Stimulated activated naive CD8-positive, alpha-beta T cell treated with anti-CD3 and anti-CD28 coated beads, Interleukin-15, Interleukin-2, amounts not matched to agents 100 U/mL and 50 U/mL, for 24 hours (primary cell): ENCODE data around the gene CD160.
A peak's percentile ranks its signal among the peaks of the same experiment; 100 is the strongest.
"Not testable (repeated sequence)": the region's sequence is repeated elsewhere in the genome, so short reads cannot be mapped to it uniquely, and the experiment has no call there.

ENCODE experiments used
- ATAC-seq: fragments of 150-1000 bp; cut with Tn5 transposase; one replicate; pipeline ENCODE4 v1.10.0; 2021
- DNase-seq: peaks from one replicate; pipeline ENCODE4 v3.0.0; 2021

Gene CD160

GRCh38 chr1:145710291-145711027 is 8.8 kb upstream of the CD160 start:
- ATAC-seq (no peak), DNase-seq (no peak)

- no peak for ATAC-seq
- DNase-seq, result no peak
Observed at GRCh38 chr1:145711213-145711651, 8.1 kb upstream of the CD160 start.

GRCh38 chr1:145714524-145715111 is 4.7 kb upstream of the CD160 start:
- no peak for DNase-seq
- no peak for ATAC-seq

GRCh38 chr1:145716641-145717345 is 2.5 kb upstream of the CD160 start:
- DNase-seq (no peak), ATAC-seq (no peak)

GRCh38 chr1:145717833-145718232 is 1.5 kb upstream of the CD160 start:
- ATAC-seq, result no peak
- DNase-seq, result no peak

GRCh38 chr1:145718465-145718864 is 834 bp upstream of the CD160 start:
- DNase-seq, ATAC-seq: not testable (repeated sequence)

- DNase-seq, result no peak
- ATAC-seq, result no peak
Observed at GRCh38 chr1:145720556-145720877, 1.2 kb downstream of the CD160 start.

GRCh38 chr1:145720878-145721671 is 1.8 kb downstream of the CD160 start:
- DNase-seq, result peak; percentile 85
- ATAC-seq, result peak; percentile 78

- DNase-seq, ATAC-seq: not testable (repeated sequence)
Observed at GRCh38 chr1:145726193-145726592, 6.9 kb downstream of the CD160 start.

- DNase-seq (no peak), ATAC-seq (no peak)
Observed at GRCh38 chr1:145729196-145729595, 9.9 kb downstream of the CD160 start.

GRCh38 chr1:145729666-145730436 is 10.6 kb downstream of the CD160 start:
- no peak for ATAC-seq
- no peak for DNase-seq

GRCh38 chr1:145730467-145730866 is 11.2 kb downstream of the CD160 start:
- DNase-seq (no peak), ATAC-seq (no peak)

- DNase-seq (no peak), ATAC-seq (no peak)
Observed at GRCh38 chr1:145730900-145731299, 11.6 kb downstream of the CD160 start.

- ATAC-seq (no peak), DNase-seq (no peak)
Observed at GRCh38 chr1:145736191-145736590, 16.9 kb downstream of the CD160 start.

- DNase-seq, result no peak
- ATAC-seq, result no peak
Observed at GRCh38 chr1:145740269-145740668, 21.0 kb downstream of the CD160 start.

- no peak for DNase-seq
Observed at GRCh38 chr1:145747398-145748247, 28.3 kb downstream of the CD160 start.

GRCh38 chr1:145750426-145750825 is 31.1 kb downstream of the CD160 start:
- no peak for ATAC-seq
- no peak for DNase-seq

More at GRCh38 chr1:145747398-145748247, 28.3 kb downstream of the CD160 start:
- no peak for ATAC-seq

- DNase-seq (no peak), ATAC-seq (no peak)
Observed at GRCh38 chr1:145751491-145752037, 32.3 kb downstream of the CD160 start.

- ATAC-seq, result no peak
- no peak for DNase-seq
Observed at GRCh38 chr1:145757420-145757819, 38.1 kb downstream of the CD160 start.

- DNase-seq, result no peak
- ATAC-seq, result no peak
Observed at GRCh38 chr1:145758116-145758515, 38.8 kb downstream of the CD160 start.
